HepG2 (cell line): ENCODE results near the gene ENTREP3. TPM values are rescaled to one million over a fixed set of nuclear protein-coding genes. Genes with fewer than 3 reads are reported as not detected.

ENCODE experiments used
- GABPB1 ChIP-seq: IDR thresholded peaks from 2 replicates; pipeline ENCODE4 v1.6.1; 2016; ENCODE audit warnings: mild to moderate bottlenecking, missing genetic modification reagents, moderate library complexity, missing compliant biosample characterization
- HCFC1 ChIP-seq: fragments of 150-350 bp; IDR thresholded peaks from 2 replicates; pipeline ENCODE4 v1.6.1; 2014; ENCODE audit warnings: low read depth, low read length
- HIVEP1 ChIP-seq: sonication (generic); formaldehyde crosslinking; IDR thresholded peaks from 2 replicates; pipeline ENCODE4 v1.4.0; 2020; ENCODE audit warnings: mild to moderate bottlenecking, missing genetic modification reagents
- KDM2A ChIP-seq: sonication (generic); formaldehyde crosslinking; IDR thresholded peaks from 2 replicates; pipeline ENCODE4 v1.4.0; 2020; ENCODE audit warnings: low read depth, missing genetic modification reagents, borderline replicate concordance
- NFYC ChIP-seq: IDR thresholded peaks from 2 replicates; pipeline ENCODE4 v1.6.1; 2016; ENCODE audit warnings: missing genetic modification reagents, missing compliant biosample characterization
- NPAS2 ChIP-seq: sonication (generic); formaldehyde crosslinking; IDR thresholded peaks from 2 replicates; pipeline ENCODE4 v1.8.0; 2022; ENCODE audit warnings: mild to moderate bottlenecking, missing genetic modification reagents, borderline replicate concordance
- PAF1 ChIP-seq: IDR thresholded peaks from 2 replicates; pipeline ENCODE4 v1.6.1; 2016; ENCODE audit warnings: missing genetic modification reagents, missing compliant biosample characterization
- PHF20 ChIP-seq: sonication (generic); formaldehyde crosslinking; IDR thresholded peaks from 2 replicates; pipeline ENCODE4 v1.5.0; 2020; ENCODE audit warnings: mild to moderate bottlenecking, missing genetic modification reagents
- PPARG ChIP-seq: conservative IDR thresholded peaks from 2 replicates; pipeline ENCODE4 v1.6.1; 2016; ENCODE audit warnings: missing biosample characterization, missing genetic modification reagents
- SIN3A ChIP-seq: IDR thresholded peaks from 2 replicates; pipeline ENCODE4 v1.6.1; 2011; ENCODE audit warnings: low read depth, mild to moderate bottlenecking, control low read depth, low read length, borderline replicate concordance
- SP5 ChIP-seq: IDR thresholded peaks from 2 replicates; pipeline ENCODE4 v1.6.1; 2016; ENCODE audit warnings: low read depth, borderline replicate concordance
- SUZ12 ChIP-seq: fragments of 150-350 bp; IDR thresholded peaks from 2 replicates; pipeline ENCODE4 v1.6.1; 2014; ENCODE audit warnings: low read depth, low read length
- TCF12 ChIP-seq, 2 experiments: fragments of 450-650 bp in 1 of 2; sonication (generic) in 1 of 2; formaldehyde crosslinking in 1 of 2; IDR thresholded peaks; 2 replicates each; pipeline versions ENCODE4 v1.6.1 to v1.8.0; 2017 to 2022; ENCODE audit warnings: antibody characterized with exemption in 1 of 2, mild to moderate bottlenecking in 1 of 2, missing genetic modification reagents in 1 of 2, moderate library complexity in 1 of 2
- ZBTB38 ChIP-seq: sonication (generic); formaldehyde crosslinking; IDR thresholded peaks from 2 replicates; pipeline ENCODE4 v1.5.1; 2020; ENCODE audit warnings: mild to moderate bottlenecking, missing genetic modification reagents
- ZNF225 ChIP-seq: sonication (generic); formaldehyde crosslinking; IDR thresholded peaks from 2 replicates; pipeline ENCODE4 v1.4.0; 2020; ENCODE audit warnings: mild to moderate bottlenecking, missing genetic modification reagents
- ZNF296 ChIP-seq: sonication (generic); formaldehyde crosslinking; conservative IDR thresholded peaks from 2 replicates; pipeline ENCODE4 v1.5.0; 2020; ENCODE audit warnings: mild to moderate bottlenecking, missing genetic modification reagents
- ZNF432 ChIP-seq: sonication (generic); formaldehyde crosslinking; IDR thresholded peaks from 2 replicates; pipeline ENCODE4 v1.5.0; 2020; ENCODE audit warnings: missing genetic modification reagents, mild to moderate bottlenecking, borderline replicate concordance
- ZNF446 ChIP-seq: sonication (generic); formaldehyde crosslinking; IDR thresholded peaks from 2 replicates; pipeline ENCODE4 v1.5.0; 2020; ENCODE audit warnings: mild to moderate bottlenecking, missing genetic modification reagents
- ZNF777 ChIP-seq: sonication (generic); formaldehyde crosslinking; IDR thresholded peaks from 2 replicates; pipeline ENCODE4 v1.4.0; 2020; ENCODE audit warnings: missing genetic modification reagents
- polyA plus RNA-seq, 8 experiments: library from polyadenylated mRNA; depleted of rRNA in 3 of 8; stranded (reverse) in 7 of 8; unstranded in 1 of 8; fragments of >200 nt; fragmentation: Illumina TruSeq in 4 of 8; extraction: Trizol in 4 of 8; gene quantifications; 2 replicates each; pipeline versions ENCODE4 v1.2.1 to v1.2.3, GENCODE V29; 2011 to 2016; ENCODE audit warnings: low read depth in 4 of 8, missing spikeins in 1 of 8, mixed read lengths in 1 of 8; ENCODE audit not compliant: insufficient read depth in 1 of 8
- total RNA-seq, 5 experiments: library from RNA; depleted of rRNA; stranded (reverse); fragments of >200 nt; fragmentation: Illumina TruSeq; extraction: Trizol; gene quantifications; 2 replicates each; pipeline ENCODE4 v1.2.3, GENCODE V29; 2016; ENCODE audit warnings: low read depth in 1 of 5
- TF ChIP-seq, protein P1 (sequence below): IDR thresholded peaks from 2 replicates; pipeline ENCODE4 v1.6.1; 2016; ENCODE audit warnings: missing biosample characterization, missing genetic modification reagents, low read depth
- TF ChIP-seq, protein P2 (sequence below): sonication (generic); formaldehyde crosslinking; IDR thresholded peaks from 2 replicates; pipeline ENCODE4 v1.4.0; 2020; ENCODE audit warnings: missing genetic modification reagents
- TF ChIP-seq, protein P3 (sequence below): sonication (generic); formaldehyde crosslinking; IDR thresholded peaks from 2 replicates; pipeline ENCODE4 v1.4.0; 2020; ENCODE audit warnings: mild to moderate bottlenecking, missing genetic modification reagents
- TF ChIP-seq, protein P4 (sequence below): sonication (generic); formaldehyde crosslinking; IDR thresholded peaks from 2 replicates; pipeline ENCODE4 v1.4.0; 2020; ENCODE audit warnings: missing genetic modification reagents

ENTREP3 gene
- total and polyA plus RNA-seq, 2 of the 13 experiments (the other 11 are each of a cell fraction or from before 2014, with no cell fraction given), result 4.1 to 9.9 TPM

DNA sequence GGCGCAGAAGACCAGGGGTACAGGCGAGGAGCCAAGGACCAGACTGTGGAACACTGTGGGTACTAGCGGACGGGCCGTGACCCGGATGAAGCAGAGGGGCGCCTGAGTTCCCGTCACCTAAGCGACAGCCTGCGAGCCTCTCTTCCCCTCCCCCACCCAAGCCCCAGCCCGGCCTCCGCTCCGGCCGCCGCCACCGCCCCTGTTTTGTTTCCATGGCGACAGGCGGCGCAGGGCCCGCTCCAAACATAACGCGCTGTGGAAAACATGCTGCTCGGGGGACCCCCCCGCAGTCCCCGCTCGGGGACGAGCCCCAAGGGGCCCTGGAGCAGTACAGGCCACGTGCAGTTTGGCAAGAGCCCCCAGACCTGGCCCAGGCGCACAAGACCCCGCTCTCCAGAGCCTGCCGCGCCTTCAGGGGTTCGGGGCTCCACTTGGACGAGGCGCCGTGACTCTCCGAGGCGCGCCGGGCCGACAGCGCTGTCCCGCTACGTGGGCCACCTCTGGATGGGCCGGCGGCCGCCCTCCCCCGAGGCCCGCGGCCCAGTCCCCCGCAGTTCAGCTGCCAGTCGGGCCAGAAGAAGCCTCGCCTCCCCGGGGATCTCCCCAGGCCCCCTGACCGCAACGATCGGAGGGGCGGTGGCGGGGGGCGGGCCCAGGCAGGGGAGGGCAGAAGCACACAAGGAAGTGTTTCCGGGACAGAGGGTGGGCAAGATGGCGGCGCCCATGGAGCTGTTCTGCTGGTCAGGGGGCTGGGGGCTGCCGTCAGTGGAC, 46.6 kb downstream of the ENTREP3 start, which contains the start of gene MTX1 (continued):
- TF ChIP-seq, protein P1, sequence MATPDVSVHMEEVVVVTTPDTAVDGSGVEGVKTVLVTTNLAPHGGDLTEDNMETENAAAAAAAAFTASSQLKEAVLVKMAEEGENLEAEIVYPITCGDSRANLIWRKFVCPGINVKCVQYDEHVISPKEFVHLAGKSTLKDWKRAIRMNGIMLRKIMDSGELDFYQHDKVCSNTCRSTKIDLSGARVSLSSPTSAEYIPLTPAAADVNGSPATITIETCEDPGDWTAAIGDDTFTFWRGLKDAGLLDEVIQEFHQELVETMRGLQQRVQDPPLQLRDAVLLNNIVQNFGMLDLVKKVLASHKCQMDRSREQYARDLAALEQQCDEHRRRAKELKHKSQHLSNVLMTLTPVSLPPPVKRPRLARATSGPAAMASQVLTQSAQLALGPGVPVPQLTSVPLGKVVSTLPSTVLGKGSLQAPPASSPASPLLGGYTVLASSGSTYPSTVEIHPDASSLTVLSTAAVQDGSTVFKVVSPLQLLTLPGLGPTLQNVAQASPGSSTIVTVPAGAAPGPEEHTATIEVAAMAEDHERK (CRISPR knock-in tag), result no peak
- TF ChIP-seq ZNF432 (CRISPR knock-in tag) (no peak), ZNF225 (CRISPR knock-in tag) (no peak), ZNF446 (CRISPR knock-in tag) (no peak; the same call in 1 of the 2 replicates), HCFC1 (peak; percentile 47), GABPB1 (CRISPR knock-in tag) (peak; percentile 98), HIVEP1 (CRISPR knock-in tag) (peak; percentile 83), SP5 (CRISPR knock-in tag) (0 out of 2 replicates have a peak, but pooled peaks have one; percentile 15), SUZ12 (no peak), NPAS2 (CRISPR knock-in tag) (no peak), PAF1 (no peak), ZBTB38 (peak; percentile 63), ZNF296 (CRISPR knock-in tag) (no peak), KDM2A (CRISPR knock-in tag) (peak; percentile 32; the same call in 1 of the 2 replicates), ZNF777 (CRISPR knock-in tag) (no peak), NFYC (no peak), SIN3A (peak; percentile 72; the same call in 1 of the 2 replicates), PHF20 (peak; percentile 97), TCF12 (IDR thresholded peaks at IDR 0.05) (no peak), TCF12 (CRISPR knock-in tag; IDR thresholded peaks at IDR 0.05) (no peak; the same call in 1 of the 2 replicates), PPARG (CRISPR knock-in tag) (no peak)
- TF ChIP-seq, protein P2, sequence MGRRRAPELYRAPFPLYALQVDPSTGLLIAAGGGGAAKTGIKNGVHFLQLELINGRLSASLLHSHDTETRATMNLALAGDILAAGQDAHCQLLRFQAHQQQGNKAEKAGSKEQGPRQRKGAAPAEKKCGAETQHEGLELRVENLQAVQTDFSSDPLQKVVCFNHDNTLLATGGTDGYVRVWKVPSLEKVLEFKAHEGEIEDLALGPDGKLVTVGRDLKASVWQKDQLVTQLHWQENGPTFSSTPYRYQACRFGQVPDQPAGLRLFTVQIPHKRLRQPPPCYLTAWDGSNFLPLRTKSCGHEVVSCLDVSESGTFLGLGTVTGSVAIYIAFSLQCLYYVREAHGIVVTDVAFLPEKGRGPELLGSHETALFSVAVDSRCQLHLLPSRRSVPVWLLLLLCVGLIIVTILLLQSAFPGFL, result no peak
- TF ChIP-seq, protein P3, sequence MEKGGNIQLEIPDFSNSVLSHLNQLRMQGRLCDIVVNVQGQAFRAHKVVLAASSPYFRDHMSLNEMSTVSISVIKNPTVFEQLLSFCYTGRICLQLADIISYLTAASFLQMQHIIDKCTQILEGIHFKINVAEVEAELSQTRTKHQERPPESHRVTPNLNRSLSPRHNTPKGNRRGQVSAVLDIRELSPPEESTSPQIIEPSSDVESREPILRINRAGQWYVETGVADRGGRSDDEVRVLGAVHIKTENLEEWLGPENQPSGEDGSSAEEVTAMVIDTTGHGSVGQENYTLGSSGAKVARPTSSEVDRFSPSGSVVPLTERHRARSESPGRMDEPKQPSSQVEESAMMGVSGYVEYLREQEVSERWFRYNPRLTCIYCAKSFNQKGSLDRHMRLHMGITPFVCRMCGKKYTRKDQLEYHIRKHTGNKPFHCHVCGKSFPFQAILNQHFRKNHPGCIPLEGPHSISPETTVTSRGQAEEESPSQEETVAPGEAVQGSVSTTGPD, result no peak
- TF ChIP-seq, protein P4, sequence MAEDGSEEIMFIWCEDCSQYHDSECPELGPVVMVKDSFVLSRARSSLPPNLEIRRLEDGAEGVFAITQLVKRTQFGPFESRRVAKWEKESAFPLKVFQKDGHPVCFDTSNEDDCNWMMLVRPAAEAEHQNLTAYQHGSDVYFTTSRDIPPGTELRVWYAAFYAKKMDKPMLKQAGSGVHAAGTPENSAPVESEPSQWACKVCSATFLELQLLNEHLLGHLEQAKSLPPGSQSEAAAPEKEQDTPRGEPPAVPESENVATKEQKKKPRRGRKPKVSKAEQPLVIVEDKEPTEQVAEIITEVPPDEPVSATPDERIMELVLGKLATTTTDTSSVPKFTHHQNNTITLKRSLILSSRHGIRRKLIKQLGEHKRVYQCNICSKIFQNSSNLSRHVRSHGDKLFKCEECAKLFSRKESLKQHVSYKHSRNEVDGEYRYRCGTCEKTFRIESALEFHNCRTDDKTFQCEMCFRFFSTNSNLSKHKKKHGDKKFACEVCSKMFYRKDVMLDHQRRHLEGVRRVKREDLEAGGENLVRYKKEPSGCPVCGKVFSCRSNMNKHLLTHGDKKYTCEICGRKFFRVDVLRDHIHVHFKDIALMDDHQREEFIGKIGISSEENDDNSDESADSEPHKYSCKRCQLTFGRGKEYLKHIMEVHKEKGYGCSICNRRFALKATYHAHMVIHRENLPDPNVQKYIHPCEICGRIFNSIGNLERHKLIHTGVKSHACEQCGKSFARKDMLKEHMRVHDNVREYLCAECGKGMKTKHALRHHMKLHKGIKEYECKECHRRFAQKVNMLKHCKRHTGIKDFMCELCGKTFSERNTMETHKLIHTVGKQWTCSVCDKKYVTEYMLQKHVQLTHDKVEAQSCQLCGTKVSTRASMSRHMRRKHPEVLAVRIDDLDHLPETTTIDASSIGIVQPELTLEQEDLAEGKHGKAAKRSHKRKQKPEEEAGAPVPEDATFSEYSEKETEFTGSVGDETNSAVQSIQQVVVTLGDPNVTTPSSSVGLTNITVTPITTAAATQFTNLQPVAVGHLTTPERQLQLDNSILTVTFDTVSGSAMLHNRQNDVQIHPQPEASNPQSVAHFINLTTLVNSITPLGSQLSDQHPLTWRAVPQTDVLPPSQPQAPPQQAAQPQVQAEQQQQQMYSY, result no peak
